Spleen (tissue), 7 donors: ENCODE data around the gene USHBP1.

ENCODE experiments used
- CTCF ChIP-seq, 11 experiments: fragments of 200-600 bp in 7 of 11; fragments of 450-650 bp in 4 of 11; sonication (generic) in 4 of 11; IDR thresholded peaks in 8 of 11; conservative IDR thresholded peaks in 3 of 11; 1 replicate in 7 of 11; 2 replicates in 4 of 11; pipeline versions ENCODE4 v1.4.0 to v1.8.0; 2016 to 2021; ENCODE audit warnings: antibody characterized with exemption in 11 of 11, inconsistent platforms in 4 of 11, mild to moderate bottlenecking in 1 of 11
- POLR2A ChIP-seq, 3 donors: fragments of 450-650 bp; IDR thresholded peaks; one replicate each; pipeline ENCODE4 v1.5.1; 2017; ENCODE audit warnings: antibody characterized with exemption in 3 of 3, mild to moderate bottlenecking in 1 of 3
- POLR2AphosphoS5 ChIP-seq, 3 donors: sonication (generic); formaldehyde crosslinking; IDR thresholded peaks; one replicate each; pipeline ENCODE4 v1.5.1; 2017; ENCODE audit warnings: antibody characterized with exemption in 3 of 3
- donor health status: DM: no; HTN: no; CAD: no; lungs with moderate emphysema.
- donor health status: DM: no; HTN: no; CAD: no.
- donor health status: DM: no; HTN: no; CAD: no.

DNA sequence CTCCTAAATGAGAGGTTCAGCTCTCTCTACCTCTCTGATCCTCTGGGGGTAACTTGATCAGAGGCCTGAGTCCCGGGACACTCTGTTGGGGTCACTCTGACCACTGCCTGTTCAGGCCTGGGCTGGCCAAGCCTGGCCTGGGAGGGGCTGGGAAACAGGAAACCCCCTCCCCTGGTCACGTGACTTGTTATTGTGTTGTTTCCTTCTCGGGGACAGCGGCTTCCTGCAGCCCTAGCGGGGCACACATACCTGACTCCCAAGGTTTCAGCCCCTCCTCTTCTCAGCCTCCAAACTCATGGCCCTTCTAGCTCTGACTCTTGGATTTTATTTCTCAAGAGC, at the start of gene USHBP1:
- TF ChIP-seq CTCF (IDR thresholded peaks at IDR 0.05 in 8 of 11, conservative IDR thresholded peaks at IDR 0.05 in 3 of 11) (no peak), POLR2A (IDR thresholded peaks at IDR 0.05) (no peak), POLR2AphosphoS5 (IDR thresholded peaks at IDR 0.05) (peak in 2 of 3 donors; percentile 68 to 84)
